IPS DF 19.7 (cell line): ENCODE data around the gene GAD1.

Source experiments
- DNase-seq: peaks from one replicate; pipeline ENCODE4 v3.0.0-alpha.2; 2013; ENCODE audit warnings: low read depth, low spot score

The GAD1 gene

DNA sequence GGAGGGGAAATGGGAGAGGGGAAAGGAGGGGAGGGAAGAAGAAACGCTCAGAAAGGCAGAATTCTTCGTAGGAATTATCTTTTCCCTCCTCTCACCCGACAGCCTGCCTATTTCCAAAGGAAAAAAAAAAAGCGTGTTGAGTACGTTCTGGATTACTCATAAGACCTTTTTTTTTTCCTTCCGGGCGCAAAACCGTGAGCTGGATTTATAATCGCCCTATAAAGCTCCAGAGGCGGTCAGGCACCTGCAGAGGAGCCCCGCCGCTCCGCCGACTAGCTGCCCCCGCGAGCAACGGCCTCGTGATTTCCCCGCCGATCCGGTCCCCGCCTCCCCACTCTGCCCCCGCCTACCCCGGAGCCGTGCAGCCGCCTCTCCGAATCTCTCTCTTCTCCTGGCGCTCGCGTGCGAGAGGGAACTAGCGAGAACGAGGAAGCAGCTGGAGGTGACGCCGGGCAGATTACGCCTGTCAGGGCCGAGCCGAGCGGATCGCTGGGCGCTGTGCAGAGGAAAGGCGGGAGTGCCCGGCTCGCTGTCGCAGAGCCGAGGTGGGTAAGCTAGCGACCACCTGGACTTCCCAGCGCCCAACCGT lies at the start of gene GAD1:
Gene GAD1 (plus strand): TSS at position 384 of the 589 bp plus-strand sequence. CDS start 1,705 bp downstream, outside the sequence.
- DNase-seq = no peak

DNA sequence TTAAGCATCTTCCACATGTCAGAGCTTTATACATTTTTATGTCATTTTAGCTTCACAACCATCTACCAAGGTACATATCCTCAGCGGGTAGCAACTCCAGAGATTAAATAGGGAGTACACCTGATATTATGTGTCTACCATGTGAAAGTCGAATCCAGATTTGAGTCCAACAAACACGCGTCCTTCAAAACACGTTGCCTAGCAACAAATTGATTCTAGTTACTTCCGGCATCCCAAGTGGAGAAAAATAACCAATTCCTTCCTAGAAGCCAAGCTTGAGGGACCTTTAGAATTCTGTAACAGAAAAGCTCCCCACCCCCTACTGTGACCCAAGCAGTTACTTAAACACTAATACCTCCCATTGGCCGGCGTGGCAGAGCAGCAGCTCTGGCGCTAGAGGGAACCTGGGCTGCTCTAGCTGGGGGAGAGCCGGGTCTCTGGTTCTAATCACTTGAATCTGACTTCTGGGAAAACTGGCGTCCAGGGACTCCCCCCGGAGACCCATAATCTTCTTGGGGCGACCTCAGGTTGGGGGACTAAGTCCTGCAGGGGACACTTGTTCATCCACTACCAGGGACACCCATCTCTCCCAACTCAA lies 46.6 kb upstream of the GAD1 start, which contains the start of gene ERICH2:
Gene ERICH2 (plus strand): TSS at position 371 of the 598 bp plus-strand sequence. CDS start 304 bp downstream, outside the sequence.
- DNase-seq = peak; percentile 63

- peak; percentile 76 for DNase-seq
Measured at GRCh38 chr2:170770606-170771420, 45.9 kb upstream of the GAD1 start.

DNA sequence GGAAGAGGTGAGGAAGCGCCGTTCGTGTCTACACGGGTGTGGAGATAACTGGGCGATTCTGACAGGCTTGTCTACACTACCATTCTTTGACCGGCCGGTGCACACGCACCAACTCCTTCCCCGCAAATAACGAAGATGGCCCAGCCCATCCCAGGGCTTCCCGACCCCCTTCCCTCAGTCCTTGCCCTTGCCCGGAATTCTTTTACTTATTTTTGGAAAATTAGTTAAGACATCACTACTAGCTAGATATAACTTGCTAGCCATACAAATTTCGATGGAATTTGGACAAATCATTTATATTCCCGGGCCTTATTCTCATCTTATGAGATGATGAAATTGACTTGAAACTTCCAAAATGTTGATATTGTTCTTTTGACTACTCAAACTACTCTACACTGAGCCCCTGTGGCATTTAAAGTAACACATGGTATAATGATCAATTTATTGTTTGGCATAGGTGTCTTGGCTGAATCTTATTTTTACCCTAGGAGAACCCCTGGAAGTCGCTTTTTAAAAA lies 45.2 kb upstream of the GAD1 start:
- no peak for DNase-seq

GRCh38 chr2:170772295-170772694 lies 44.4 kb upstream of the GAD1 start:
- DNase-seq = no peak

- no peak for DNase-seq
Measured at GRCh38 chr2:170774074-170774473, 42.6 kb upstream of the GAD1 start.

DNA sequence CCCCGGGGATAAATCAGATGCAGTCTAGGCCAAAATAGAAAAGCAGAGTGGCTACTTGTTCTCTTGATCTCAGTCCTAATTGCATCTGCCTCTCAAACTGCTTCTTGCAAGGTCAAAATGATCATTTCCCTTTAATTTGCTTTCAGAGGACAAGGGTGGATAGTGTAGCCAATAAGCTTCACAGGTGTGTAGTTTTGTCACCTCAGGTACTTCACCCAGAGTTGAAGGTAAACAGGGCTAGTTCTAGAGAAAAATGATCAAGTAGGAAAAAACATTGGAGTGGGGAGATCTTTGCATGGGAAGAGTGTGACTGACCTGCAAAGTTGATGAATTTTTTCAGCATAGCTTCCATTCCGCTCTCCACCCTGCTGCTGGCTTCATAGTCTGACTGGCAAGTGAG lies 37.8 kb upstream of the GAD1 start:
- DNase-seq = no peak

- DNase-seq = no peak
Measured at GRCh38 chr2:170779304-170779703, 37.4 kb upstream of the GAD1 start.

GRCh38 chr2:170782673-170783072 lies 34.0 kb upstream of the GAD1 start:
- DNase-seq = no peak

- no peak for DNase-seq
Measured at GRCh38 chr2:170783549-170783948, 33.1 kb upstream of the GAD1 start.

DNA sequence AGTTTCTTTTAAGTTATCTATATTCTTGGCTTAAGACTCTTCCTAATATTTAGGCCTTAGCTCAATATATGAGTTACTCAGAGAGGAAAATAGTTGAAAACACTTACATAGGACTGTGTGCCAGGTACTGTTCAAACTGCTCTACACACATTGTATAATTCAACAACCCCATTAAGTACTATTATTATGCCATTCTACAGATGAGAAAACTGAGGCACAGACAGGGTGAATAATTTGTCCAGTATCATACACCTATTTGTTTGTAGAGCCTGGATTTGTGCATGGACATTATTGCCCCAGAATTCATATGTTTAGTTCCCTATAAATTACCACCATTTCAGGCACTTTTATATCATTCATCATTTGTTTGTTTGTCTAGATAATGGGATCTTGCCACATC lies 17.7 kb upstream of the GAD1 start:
- no peak for DNase-seq

- DNase-seq = no peak
Measured at GRCh38 chr2:170806548-170806947, 10.1 kb upstream of the GAD1 start.

DNA sequence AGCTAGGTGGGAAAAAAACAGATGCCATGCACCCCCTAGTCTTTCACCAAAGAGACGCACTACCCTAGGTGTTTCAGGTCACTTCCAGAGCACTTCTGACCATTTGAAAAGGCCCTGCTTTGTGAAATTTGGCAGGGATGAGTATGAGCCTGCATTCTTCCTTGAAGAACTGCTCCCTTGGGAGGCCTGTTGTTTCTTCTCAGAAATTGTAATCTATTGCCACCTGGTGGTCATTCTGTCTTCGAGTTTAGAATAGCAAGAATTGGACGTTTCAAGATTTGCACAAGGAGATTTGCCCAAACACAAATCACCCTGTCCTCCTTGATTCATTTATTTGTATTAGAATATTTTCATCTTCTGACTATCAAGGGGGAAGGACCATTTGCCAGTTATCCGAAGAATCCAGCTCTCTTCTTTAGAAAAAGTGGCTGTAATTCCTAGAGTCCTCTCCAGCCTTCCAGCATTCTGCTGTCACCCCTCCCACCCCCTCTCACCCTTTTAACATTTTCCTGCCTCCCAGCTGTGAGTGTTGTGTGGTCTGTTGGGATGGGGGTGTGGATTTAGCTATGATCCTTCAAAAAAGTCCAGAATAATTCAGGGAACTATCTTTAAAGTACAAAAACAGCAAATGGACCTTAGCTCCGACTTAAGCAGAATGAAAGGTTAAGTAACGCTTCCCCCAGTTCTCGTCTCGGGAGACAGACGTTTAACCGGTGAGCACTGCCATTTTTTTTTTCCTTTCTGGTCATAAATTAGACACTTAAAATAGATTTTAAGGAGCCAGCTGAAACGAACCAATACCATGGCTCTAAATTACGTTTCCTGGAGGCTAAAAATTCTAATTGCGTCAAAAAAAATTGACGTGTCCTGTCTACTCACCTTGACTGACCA lies 3.7 kb upstream of the GAD1 start:
- DNase-seq = no peak

DNA sequence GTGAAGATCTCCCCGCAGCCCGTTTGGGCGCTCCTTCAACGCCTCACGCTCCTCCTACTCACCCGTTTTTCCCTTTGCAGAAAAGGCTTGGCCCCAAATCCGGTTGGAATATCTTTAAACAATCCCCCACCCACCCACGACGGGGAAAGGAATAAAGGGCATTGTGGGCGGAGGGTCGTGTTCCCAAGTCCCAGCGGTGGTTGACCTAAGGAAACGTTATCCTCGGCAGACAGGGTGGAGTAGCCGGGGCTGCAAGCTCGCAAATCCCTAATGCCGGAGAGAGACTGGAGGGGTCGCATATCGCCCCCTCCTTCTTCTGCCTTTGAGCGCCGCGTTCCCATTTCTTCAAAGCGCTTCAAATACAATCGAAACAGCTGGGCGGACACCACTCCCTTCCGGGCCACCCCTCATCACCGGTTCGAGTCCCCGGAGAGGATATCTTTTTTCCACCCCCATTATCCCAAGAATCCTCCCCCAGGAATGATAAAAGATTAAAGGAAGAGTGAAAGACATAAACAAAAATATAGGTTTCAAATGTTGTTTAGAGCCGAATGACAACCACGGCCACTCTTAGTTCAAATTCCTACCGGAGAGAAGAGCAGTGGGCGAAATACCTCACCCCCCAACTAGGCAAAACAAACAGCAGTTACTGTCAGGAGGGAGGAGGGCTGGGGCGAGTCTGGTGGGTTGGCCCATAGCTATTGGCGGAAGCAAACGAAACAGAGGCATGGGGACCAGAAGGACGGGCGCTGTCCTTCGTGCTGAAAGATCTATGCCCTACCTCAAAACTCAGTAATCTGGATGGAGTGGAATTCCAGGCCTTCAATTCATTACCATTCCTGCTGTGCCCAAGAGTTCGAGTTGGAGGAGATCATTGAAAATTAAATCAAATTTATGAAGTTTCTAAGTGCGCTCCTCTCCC lies 2.8 kb upstream of the GAD1 start:
- DNase-seq = no peak

DNA sequence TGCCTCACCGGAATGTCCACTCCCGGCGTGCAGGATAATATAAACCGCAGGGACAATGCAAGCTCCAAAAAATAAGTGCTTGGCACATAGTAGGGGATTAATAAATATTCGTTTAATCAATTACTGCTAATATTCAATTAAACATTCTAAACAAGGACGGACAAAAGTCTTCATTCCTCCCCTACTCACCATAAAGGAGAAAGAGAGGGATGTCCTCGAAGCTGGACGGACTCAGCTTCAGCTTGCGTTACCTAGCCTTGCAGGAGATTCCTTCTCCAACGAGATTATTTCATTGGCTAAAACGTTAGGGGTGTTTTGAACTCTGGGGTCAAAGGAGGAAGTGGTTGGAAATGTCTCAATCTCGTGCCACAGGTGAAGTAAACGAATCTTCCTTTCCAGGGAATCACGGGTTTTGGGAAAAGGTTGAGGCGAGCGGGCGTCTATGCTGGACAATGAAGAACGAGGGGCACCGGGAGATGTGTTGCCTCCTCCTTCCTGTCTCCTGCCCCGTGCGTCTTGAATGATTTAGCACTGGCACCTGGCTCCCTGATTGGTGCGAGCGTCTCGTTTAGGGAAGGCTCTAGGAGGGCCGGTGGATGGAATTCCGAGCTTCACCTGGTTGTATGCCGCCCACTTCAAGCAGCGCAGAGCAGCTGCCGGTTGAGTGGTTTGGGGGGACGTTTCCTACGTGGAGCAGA lies 2.0 kb upstream of the GAD1 start:
- no peak for DNase-seq

GRCh38 chr2:170815311-170815710 lies 1.4 kb upstream of the GAD1 start:
- no peak for DNase-seq

DNA sequence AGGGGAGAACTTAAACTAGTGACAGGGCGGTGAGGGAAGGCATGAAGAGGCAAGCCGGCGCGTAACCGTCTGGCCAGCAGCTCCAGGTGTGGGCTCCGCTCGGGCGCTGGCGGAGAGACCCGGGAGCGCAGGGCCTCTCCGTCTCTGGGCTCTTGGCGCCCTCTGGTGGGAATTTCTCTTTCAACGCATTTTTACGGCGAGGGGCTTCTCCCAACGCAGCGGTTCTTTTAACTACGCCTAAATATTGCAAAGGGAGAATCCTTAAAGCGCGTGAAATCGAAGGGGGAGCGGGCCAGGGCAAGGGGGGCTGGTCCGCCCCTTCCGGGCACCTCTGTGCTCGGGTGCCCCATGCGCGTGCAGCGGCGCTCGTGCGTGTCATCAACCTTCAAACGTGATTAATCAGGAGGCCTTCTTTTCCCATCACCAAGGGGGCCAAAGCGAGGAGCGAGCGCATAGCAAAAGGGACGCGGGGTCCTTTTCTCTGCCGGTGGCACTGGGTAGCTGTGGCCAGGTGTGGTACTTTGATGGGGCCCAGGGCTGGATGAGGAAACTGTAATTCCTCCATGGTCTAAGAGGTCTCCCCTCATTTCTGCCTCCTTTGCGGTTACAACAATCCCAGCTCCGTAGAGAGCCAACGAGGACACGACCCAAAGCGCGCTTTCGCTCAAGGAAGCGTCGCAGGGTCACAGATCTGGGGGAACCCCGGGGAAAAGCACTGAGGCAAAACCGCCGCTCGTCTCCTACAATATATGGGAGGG lies 762 bp upstream of the GAD1 start:
- no peak for DNase-seq

DNA sequence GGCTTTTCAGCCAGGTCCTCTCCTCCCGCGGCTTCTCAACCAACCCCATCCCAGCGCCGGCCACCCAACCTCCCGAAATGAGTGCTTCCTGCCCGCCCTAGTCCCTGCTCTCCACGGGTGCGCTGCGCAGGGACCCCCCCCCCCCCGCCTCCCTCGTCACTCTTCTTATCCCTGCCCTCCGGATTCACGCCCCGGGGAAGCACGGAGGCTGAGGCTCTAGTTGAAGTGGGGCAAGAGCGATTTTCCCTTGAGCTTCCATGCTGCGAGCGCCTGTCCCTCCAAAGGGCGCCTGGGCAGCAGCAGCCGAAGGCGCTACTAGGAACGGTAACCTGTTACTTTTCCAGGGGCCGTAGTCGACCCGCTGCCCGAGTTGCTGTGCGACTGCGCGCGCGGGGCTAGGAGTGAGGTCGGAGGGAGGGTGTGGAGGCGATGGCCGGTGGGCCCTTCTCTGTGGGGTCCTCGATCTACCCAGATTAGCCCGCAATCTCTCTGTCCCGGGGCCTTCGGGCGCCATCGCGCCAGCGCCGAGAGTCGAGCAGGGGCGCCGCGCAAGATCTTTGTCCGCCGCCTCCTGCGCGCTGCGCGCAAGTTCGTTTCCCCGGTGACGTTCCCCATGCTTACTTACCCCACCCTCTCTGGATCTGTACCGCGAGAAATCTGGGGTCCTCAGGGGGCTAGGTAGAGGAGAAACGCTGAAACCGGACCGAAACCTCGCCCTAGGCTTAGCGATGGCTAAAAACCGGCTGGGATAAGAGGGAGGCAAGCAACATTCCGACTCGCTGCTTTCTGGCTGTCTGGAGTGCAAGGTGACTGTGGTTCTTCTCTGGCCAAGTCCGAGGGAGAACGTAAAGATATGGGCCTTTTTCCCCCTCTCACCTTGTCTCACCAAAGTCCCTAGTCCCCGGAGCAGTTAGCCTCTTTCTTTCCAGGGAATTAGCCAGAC lies 677 bp downstream of the GAD1 start:
- no peak for DNase-seq
